NT2/D1 (cell line): ENCODE results near the gene MIS12.

ENCODE experiments used
- DNase-seq: peaks from one replicate; pipeline ENCODE4 v3.0.0-alpha.2; 2011; ENCODE audit warnings: low read depth, low spot score
- H3K27me3 ChIP-seq: 2 replicates; pipeline ENCODE4 v1.6.0; 2011; ENCODE audit warnings: mild to moderate bottlenecking; ENCODE audit not compliant: insufficient read length, insufficient read depth
- H3K36me3 ChIP-seq: 2 replicates; pipeline ENCODE4 v1.6.1; 2011; ENCODE audit warnings: mild to moderate bottlenecking, low read length, mixed read lengths; ENCODE audit not compliant: insufficient read depth, insufficient read length
- H3K4me1 ChIP-seq: 2 replicates; pipeline ENCODE4 v1.5.1; 2011; ENCODE audit not compliant: insufficient read depth, insufficient read length
- H3K4me3 ChIP-seq: 2 replicates; pipeline ENCODE4 v1.5.1; 2011; ENCODE audit warnings: low read depth; ENCODE audit not compliant: insufficient read length
- H3K9ac ChIP-seq: 2 replicates; pipeline ENCODE4 v1.6.0; 2011; ENCODE audit warnings: low read depth; ENCODE audit not compliant: insufficient read length
- H3K9me3 ChIP-seq: 2 replicates; pipeline ENCODE4 v1.5.1; 2011; ENCODE audit warnings: mild to moderate bottlenecking, low read length; ENCODE audit not compliant: insufficient read depth
- SUZ12 ChIP-seq: IDR thresholded peaks from 2 replicates; pipeline ENCODE4 v1.6.1; 2011; ENCODE audit not compliant: insufficient read length, insufficient read depth; ENCODE audit errors: extremely low read depth
- YY1 ChIP-seq: IDR thresholded peaks from 2 replicates; pipeline ENCODE4 v1.6.1; 2011; ENCODE audit not compliant: insufficient read length, insufficient read depth
- ZNF274 ChIP-seq: IDR thresholded peaks from 2 replicates; pipeline ENCODE4 v1.6.1; 2011; ENCODE audit warnings: mild to moderate bottlenecking, low read depth, low read length

MIS12 gene

GRCh38 chr17:5500589-5501391 lies 14.4 kb downstream of the MIS12 start:
- Histone ChIP-seq H3K9me3 (no peaks in the 10 kb centered on the region), H3K9ac (peak overlapping the region; percentile 56), H3K4me3 (peak overlapping the region; percentile 43), H3K4me1 (no peaks in the 10 kb centered on the region), H3K36me3 (no peaks in the 10 kb centered on the region), H3K27me3 (peaks cover 22% of the 10 kb centered on the region)
- DNase-seq: peak; percentile 79
- no peak for TF ChIP-seq YY1

- no peaks in the 10 kb centered on the region for H3K4me1 ChIP-seq
- peaks cover 22% of the 10 kb centered on the region for H3K27me3 ChIP-seq
- H3K9ac ChIP-seq: no peak overlapping the region
- H3K36me3 ChIP-seq: no peaks in the 10 kb centered on the region
- TF ChIP-seq ZNF274 (no peak), SUZ12 (no peak), YY1 (no peak)
- DNase-seq: no peak
- no peaks in the 10 kb centered on the region for H3K9me3 ChIP-seq
- H3K4me3 ChIP-seq: no peak overlapping the region
Measured at GRCh38 chr17:5501685-5502084, 15.3 kb downstream of the MIS12 start.

GRCh38 chr17:5502552-5502951 lies 16.2 kb downstream of the MIS12 start:
- H3K4me3 ChIP-seq: no peak overlapping the region
- TF ChIP-seq YY1: no peak
- TF ChIP-seq ZNF274: no peak
- TF ChIP-seq SUZ12: no peak
- no peaks in the 10 kb centered on the region for H3K9me3 ChIP-seq
- no peak for DNase-seq
- H3K27me3 ChIP-seq: peaks cover 22% of the 10 kb centered on the region
- no peaks in the 10 kb centered on the region for H3K4me1 ChIP-seq
- H3K36me3 ChIP-seq: no peaks in the 10 kb centered on the region
- H3K9ac ChIP-seq: no peak overlapping the region

- H3K9ac ChIP-seq: no peak overlapping the region
- TF ChIP-seq YY1 (no peak), ZNF274 (no peak), SUZ12 (no peak)
- H3K4me1 ChIP-seq: no peaks in the 10 kb centered on the region
- no peak overlapping the region for H3K4me3 ChIP-seq
- H3K27me3 ChIP-seq: peaks cover 4% of the 10 kb centered on the region
- no peaks in the 10 kb centered on the region for H3K9me3 ChIP-seq
- no peaks in the 10 kb centered on the region for H3K36me3 ChIP-seq
- no peak for DNase-seq
Measured at GRCh38 chr17:5506307-5506706, 19.9 kb downstream of the MIS12 start.

- H3K27me3 ChIP-seq: no peaks in the 10 kb centered on the region
- H3K36me3 ChIP-seq: no peaks in the 10 kb centered on the region
- H3K4me3 ChIP-seq: no peak overlapping the region
- no peaks in the 10 kb centered on the region for H3K4me1 ChIP-seq
- DNase-seq: no peak
- no peak overlapping the region for H3K9ac ChIP-seq
- TF ChIP-seq SUZ12: no peak
- TF ChIP-seq YY1: no peak
- TF ChIP-seq ZNF274: no peak
- H3K9me3 ChIP-seq: no peaks in the 10 kb centered on the region
Measured at GRCh38 chr17:5508810-5509209, 22.4 kb downstream of the MIS12 start.

- no peak overlapping the region for H3K9ac ChIP-seq
- H3K4me3 ChIP-seq: no peak overlapping the region
- no peaks in the 10 kb centered on the region for H3K36me3 ChIP-seq
- H3K4me1 ChIP-seq: no peaks in the 10 kb centered on the region
- no peak for DNase-seq
- no peaks in the 10 kb centered on the region for H3K27me3 ChIP-seq
- H3K9me3 ChIP-seq: no peaks in the 10 kb centered on the region
- no peak for TF ChIP-seq ZNF274
- no peak for TF ChIP-seq SUZ12
- TF ChIP-seq YY1: no peak
Measured at GRCh38 chr17:5509482-5509881, 23.1 kb downstream of the MIS12 start.

DNA sequence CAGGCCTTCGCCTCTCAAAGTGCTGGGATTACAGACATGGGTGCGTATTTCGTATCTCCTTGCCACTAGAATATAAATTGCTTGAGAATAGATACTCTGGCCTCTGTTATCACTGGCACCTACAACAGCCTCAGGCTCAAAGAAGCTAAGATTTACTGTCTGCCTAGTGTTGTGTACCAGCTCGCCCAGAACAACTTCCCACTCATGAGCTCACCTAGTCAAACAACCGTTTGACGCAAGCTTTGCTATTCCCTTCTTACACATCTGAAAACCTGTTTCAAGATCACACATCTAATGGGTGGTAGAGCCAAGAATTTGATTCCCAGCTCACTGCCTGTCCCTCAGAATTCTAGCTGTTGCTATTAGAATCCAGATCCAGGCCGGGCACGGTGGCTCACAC lies 24.4 kb downstream of the MIS12 start:
- DNase-seq: no peak
- TF ChIP-seq SUZ12 (no peak), YY1 (no peak), ZNF274 (no peak)
- no peaks in the 10 kb centered on the region for H3K36me3 ChIP-seq
- H3K4me1 ChIP-seq: no peaks in the 10 kb centered on the region
- no peak overlapping the region for H3K9ac ChIP-seq
- no peaks in the 10 kb centered on the region for H3K27me3 ChIP-seq
- H3K4me3 ChIP-seq: no peak overlapping the region
- no peaks in the 10 kb centered on the region for H3K9me3 ChIP-seq
